ENCODE data around the gene SLC39A9.

- TF ChIP-seq POLR2A (IDR thresholded peaks at IDR 0.05; ENCODE audit: low read depth, low read length) (no peak), TAF1 (IDR thresholded peaks at IDR 0.05; ENCODE audit: low read depth, low read length) (no peak), POLR2AphosphoS5 (IDR thresholded peaks at IDR 0.05; ENCODE audit: low read depth, low read length) (no peak), POU2F2 (IDR thresholded peaks at IDR 0.05; ENCODE audit: low read depth, low read length) (no peak), SPI1 (IDR thresholded peaks at IDR 0.05; ENCODE audit: low read depth, low read length) (no peak), PAX5 (IDR thresholded peaks at IDR 0.05; ENCODE audit: insufficient read depth, low read length, severe bottlenecking) (no peak)
Measured at GRCh38 chr14:69432364-69432763, 33.9 kb downstream of the SLC39A9 start.
